SH-SY5Y (cell line): ENCODE data around the gene BMP8B.

Source experiments
- GATA2 ChIP-seq: IDR thresholded peaks from 2 replicates; pipeline ENCODE4 v1.6.1; 2011; ENCODE audit warnings: mild to moderate bottlenecking, low read depth, low read length
- GATA3 ChIP-seq: IDR thresholded peaks from 2 replicates; pipeline ENCODE4 v1.6.1; 2011; ENCODE audit warnings: low read depth, mild to moderate bottlenecking, low read length, moderate library complexity

- TF ChIP-seq GATA2 = no peak
- TF ChIP-seq GATA3 = no peak
These were observed 11.3 kb upstream of the BMP8B start for GRCh38 chr1:39799770-39800470.
